Measurements from ENCODE around the gene CNDP1.

CNDP1 gene

GRCh38 chr18:74506448-74507084, 27.7 kb upstream of the CNDP1 start:
- no peak for DNase-seq

GRCh38 chr18:74507097-74507881, 27.0 kb upstream of the CNDP1 start:
- DNase-seq = no peak

GRCh38 chr18:74507927-74508326, 26.4 kb upstream of the CNDP1 start:
- DNase-seq = no peak

- DNase-seq = no peak
Observed at GRCh38 chr18:74508366-74508765, 25.9 kb upstream of the CNDP1 start.

- no peak for DNase-seq
Observed at GRCh38 chr18:74508821-74509225, 25.5 kb upstream of the CNDP1 start.

GRCh38 chr18:74509856-74510769, 24.2 kb upstream of the CNDP1 start:
- no peak for DNase-seq

- no peak for DNase-seq
Observed at GRCh38 chr18:74510770-74511095, 23.6 kb upstream of the CNDP1 start.

GRCh38 chr18:74511823-74512222, 22.5 kb upstream of the CNDP1 start:
- DNase-seq = no peak

- DNase-seq = no peak
Observed at GRCh38 chr18:74512321-74513053, 21.8 kb upstream of the CNDP1 start.

GRCh38 chr18:74513149-74513882, 21.0 kb upstream of the CNDP1 start:
- DNase-seq = no peak

- DNase-seq = no peak
Observed at GRCh38 chr18:74513883-74514205, 20.5 kb upstream of the CNDP1 start.

- DNase-seq = no peak
Observed at GRCh38 chr18:74514860-74515495, 19.3 kb upstream of the CNDP1 start.

- no peak for DNase-seq
Observed at GRCh38 chr18:74515620-74516231, 18.6 kb upstream of the CNDP1 start.

GRCh38 chr18:74516271-74517235, 17.7 kb upstream of the CNDP1 start:
- DNase-seq = no peak

GRCh38 chr18:74517236-74517630, 17.1 kb upstream of the CNDP1 start:
- no peak for DNase-seq

GRCh38 chr18:74518456-74519295, 15.6 kb upstream of the CNDP1 start:
- DNase-seq = no peak

GRCh38 chr18:74519320-74520095, 14.8 kb upstream of the CNDP1 start:
- no peak for DNase-seq

GRCh38 chr18:74520096-74520833, 14.0 kb upstream of the CNDP1 start:
- DNase-seq = no peak
